ENCODE measurements around the gene ZNF784.

ZNF784 gene

GRCh38 chr19:55597501-55597921, 26.9 kb downstream of the ZNF784 start:
- Histone ChIP-seq H3K36me3 (ENCODE audit: insufficient read depth, low read length) (peaks cover 40% of the 10 kb centered on the region), H2AFZ (ENCODE audit: low read depth, low read length) (no peak overlapping the region), H3K4me1 (ENCODE audit: insufficient read depth, low read length) (peaks cover 24% of the 10 kb centered on the region), H3K9me3 (ENCODE audit: insufficient read depth, low read length, severe bottlenecking) (no peaks in the 10 kb centered on the region), H3K79me2 (ENCODE audit: insufficient read depth, low read length) (peaks cover 17% of the 10 kb centered on the region), H4K20me1 (ENCODE audit: insufficient read depth, low read length) (no peaks in the 10 kb centered on the region), H3K27ac (ENCODE audit: low read length) (no peak overlapping the region), H3K4me3 (ENCODE audit: low read depth in 1 of 2, low read length in 2 of 2) (no peak overlapping the region), H3K4me2 (ENCODE audit: insufficient read depth, low read length) (no peak overlapping the region), H3K9ac (ENCODE audit: low read depth, low read length) (no peak overlapping the region), H3K27me3 (ENCODE audit: insufficient read depth, low read length, poor library complexity) (no peaks in the 10 kb centered on the region)
- DNase-seq (no peak), ATAC-seq (ENCODE audit: insufficient read depth, low read depth) (no peak)
- TF ChIP-seq EZH2 (IDR thresholded peaks at IDR 0.05; ENCODE audit: borderline replicate concordance, low read depth, low read length, severe bottlenecking), result no peak
- no peak for TF ChIP-seq CTCF (IDR thresholded peaks at IDR 0.05; ENCODE audit: borderline replicate concordance, extremely low read depth, low read length, poor library complexity, severe bottlenecking)

- no peak overlapping the region for H3K9ac ChIP-seq (ENCODE audit: low read depth, low read length)
- no peak overlapping the region for H2AFZ ChIP-seq (ENCODE audit: low read depth, low read length)
- no peak overlapping the region for H3K27ac ChIP-seq (ENCODE audit: low read length)
- DNase-seq (no peak), ATAC-seq (ENCODE audit: insufficient read depth, low read depth) (no peak)
- H3K9me3 ChIP-seq (ENCODE audit: insufficient read depth, low read length, severe bottlenecking), result no peaks in the 10 kb centered on the region
- no peaks in the 10 kb centered on the region for H3K27me3 ChIP-seq (ENCODE audit: insufficient read depth, low read length, poor library complexity)
- H3K79me2 ChIP-seq (ENCODE audit: insufficient read depth, low read length), result peaks cover 17% of the 10 kb centered on the region
- peaks cover 20% of the 10 kb centered on the region for H3K4me1 ChIP-seq (ENCODE audit: insufficient read depth, low read length)
- peaks cover 44% of the 10 kb centered on the region for H3K36me3 ChIP-seq (ENCODE audit: insufficient read depth, low read length)
- H4K20me1 ChIP-seq (ENCODE audit: insufficient read depth, low read length), result no peaks in the 10 kb centered on the region
- TF ChIP-seq CTCF (IDR thresholded peaks at IDR 0.05; ENCODE audit: borderline replicate concordance, extremely low read depth, low read length, poor library complexity, severe bottlenecking), result no peak
- TF ChIP-seq EZH2 (IDR thresholded peaks at IDR 0.05; ENCODE audit: borderline replicate concordance, low read depth, low read length, severe bottlenecking), result no peak
- H3K4me2 ChIP-seq (ENCODE audit: insufficient read depth, low read length), result no peak overlapping the region
- H3K4me3 ChIP-seq (ENCODE audit: low read depth in 1 of 2, low read length in 2 of 2), result no peak overlapping the region
These were observed 28.1 kb downstream of the ZNF784 start for GRCh38 chr19:55596304-55596703.

- Histone ChIP-seq H2AFZ (ENCODE audit: low read depth, low read length) (no peak overlapping the region), H3K36me3 (ENCODE audit: insufficient read depth, low read length) (peaks cover 44% of the 10 kb centered on the region), H3K27me3 (ENCODE audit: insufficient read depth, low read length, poor library complexity) (no peaks in the 10 kb centered on the region), H3K9ac (ENCODE audit: low read depth, low read length) (no peak overlapping the region), H3K27ac (ENCODE audit: low read length) (no peak overlapping the region), H3K4me2 (ENCODE audit: insufficient read depth, low read length) (no peak overlapping the region), H3K4me3 (ENCODE audit: low read depth in 1 of 2, low read length in 2 of 2) (no peak overlapping the region), H3K9me3 (ENCODE audit: insufficient read depth, low read length, severe bottlenecking) (no peaks in the 10 kb centered on the region), H3K79me2 (ENCODE audit: insufficient read depth, low read length) (peaks cover 11% of the 10 kb centered on the region; the same call in 1 of the 2 replicates), H4K20me1 (ENCODE audit: insufficient read depth, low read length) (no peaks in the 10 kb centered on the region), H3K4me1 (ENCODE audit: insufficient read depth, low read length) (peaks cover 12% of the 10 kb centered on the region)
- no peak for DNase-seq
- no peak for ATAC-seq (ENCODE audit: insufficient read depth, low read depth)
- no peak for TF ChIP-seq EZH2 (IDR thresholded peaks at IDR 0.05; ENCODE audit: borderline replicate concordance, low read depth, low read length, severe bottlenecking)
- TF ChIP-seq CTCF (IDR thresholded peaks at IDR 0.05; ENCODE audit: borderline replicate concordance, extremely low read depth, low read length, poor library complexity, severe bottlenecking), result no peak
These were observed 29.3 kb downstream of the ZNF784 start for GRCh38 chr19:55594996-55595545.
